Central memory CD8-positive, alpha-beta T cell (primary cell): ENCODE measurements around the gene LRRC37A3.
"Not testable (repeated sequence)": the region's sequence is repeated elsewhere in the genome, so short reads cannot be mapped to it uniquely, and the experiment has no call there.

Experiments
- ATAC-seq: fragments of 150-1000 bp; cut with Tn5 transposase; replicated peaks from 2 replicates; pipeline ENCODE4 v1.10.0; 2022; ENCODE audit warnings: mild to moderate bottlenecking, moderate FRiP score, moderate number of reproducible peaks; ENCODE audit not compliant: poor library complexity, severe bottlenecking; ENCODE audit errors: extremely low read depth
- DNase-seq, 2 donors: peaks; one replicate each; pipeline ENCODE4 v3.0.0; 2021; ENCODE audit warnings: low spot score in 2 of 2
- H3K27ac Mint-ChIP-seq: one replicate; pipeline ENCODE4 v1.8.0; 2022; ENCODE audit warnings: low read depth, mild to moderate bottlenecking, moderate library complexity, mixed read lengths
- H3K27me3 Mint-ChIP-seq: one replicate; pipeline ENCODE4 v1.8.0; 2022; ENCODE audit warnings: mixed read lengths
- H3K36me3 Mint-ChIP-seq: one replicate; pipeline ENCODE4 v1.8.0; 2022; ENCODE audit warnings: mild to moderate bottlenecking, moderate library complexity, mixed read lengths; ENCODE audit not compliant: insufficient read depth
- H3K4me1 Mint-ChIP-seq: one replicate; pipeline ENCODE4 v1.8.0; 2022; ENCODE audit warnings: mixed read lengths
- H3K4me3 Mint-ChIP-seq: one replicate; pipeline ENCODE4 v1.8.0; 2022; ENCODE audit warnings: mild to moderate bottlenecking, moderate library complexity, mixed read lengths
- H3K9me3 Mint-ChIP-seq: one replicate; pipeline ENCODE4 v1.8.0; 2022; ENCODE audit warnings: mixed read lengths

LRRC37A3 gene

DNA sequence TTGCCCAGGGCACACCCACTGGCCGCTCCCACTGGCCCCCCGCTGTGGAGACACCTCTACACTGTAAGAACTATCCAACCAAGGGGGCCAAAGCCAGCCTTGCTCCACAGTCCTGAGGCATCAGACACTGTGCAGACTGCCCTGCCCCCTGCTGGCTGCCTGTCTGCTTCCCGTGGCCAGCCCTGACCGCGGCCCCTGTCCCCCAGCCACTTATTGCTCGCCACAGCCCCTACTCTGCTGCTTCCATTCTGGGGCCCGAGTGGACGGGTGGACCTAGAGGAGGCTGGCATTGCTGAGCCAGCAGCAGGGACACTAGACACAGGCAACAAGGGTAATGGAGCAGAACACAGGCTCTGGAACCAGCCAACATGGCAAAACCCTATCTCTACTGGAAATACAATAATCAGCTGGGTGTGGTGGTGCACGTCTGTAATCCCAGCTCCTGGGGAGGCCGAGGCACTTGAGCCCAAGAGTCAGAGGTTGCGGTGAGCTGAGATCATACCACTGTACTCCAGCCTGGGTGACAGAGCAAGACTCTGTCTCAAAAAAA is 19.7 kb upstream of the LRRC37A3 start:
- no peak for DNase-seq
- H3K4me1 Mint-ChIP-seq: peaks cover 16% of the 10 kb centered on the region
- no peaks in the 10 kb centered on the region for H3K9me3 Mint-ChIP-seq
- H3K27me3 Mint-ChIP-seq: no peaks in the 10 kb centered on the region
- no peak overlapping the region for H3K4me3 Mint-ChIP-seq
- no peak for ATAC-seq
- no peak overlapping the region for H3K27ac Mint-ChIP-seq
- H3K36me3 Mint-ChIP-seq: no peaks in the 10 kb centered on the region

DNA sequence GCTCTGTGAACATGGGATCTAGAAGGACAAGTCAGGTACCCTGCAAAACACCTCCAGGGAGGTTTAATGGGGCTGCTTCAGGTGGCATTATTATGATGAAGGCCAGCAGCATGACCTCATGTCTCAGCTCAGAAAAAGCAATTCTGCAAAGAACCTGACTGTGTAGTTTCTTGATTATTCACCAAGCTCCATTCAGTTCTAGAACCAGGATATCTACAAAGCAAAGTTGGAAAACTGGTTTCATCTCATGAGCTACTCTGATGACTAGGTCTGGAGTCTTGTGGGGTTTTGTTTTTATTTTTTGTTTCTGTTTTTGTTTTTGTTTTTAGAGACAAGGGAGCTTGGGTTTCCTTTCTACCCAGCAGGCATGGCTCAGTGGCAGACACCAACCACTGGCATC is 19.0 kb upstream of the LRRC37A3 start:
- ATAC-seq (no peak), DNase-seq (no peak)
- Mint-ChIP-seq H3K27me3 (no peaks in the 10 kb centered on the region), H3K9me3 (no peaks in the 10 kb centered on the region), H3K36me3 (no peaks in the 10 kb centered on the region), H3K27ac (no peak overlapping the region), H3K4me1 (peaks cover 16% of the 10 kb centered on the region), H3K4me3 (no peak overlapping the region)

- no peak for ATAC-seq
- Mint-ChIP-seq H3K9me3 (no peaks in the 10 kb centered on the region), H3K27ac (no peak overlapping the region)
These were observed 16.8 kb upstream of the LRRC37A3 start for GRCh38 chr17:64936117-64936516.

DNA sequence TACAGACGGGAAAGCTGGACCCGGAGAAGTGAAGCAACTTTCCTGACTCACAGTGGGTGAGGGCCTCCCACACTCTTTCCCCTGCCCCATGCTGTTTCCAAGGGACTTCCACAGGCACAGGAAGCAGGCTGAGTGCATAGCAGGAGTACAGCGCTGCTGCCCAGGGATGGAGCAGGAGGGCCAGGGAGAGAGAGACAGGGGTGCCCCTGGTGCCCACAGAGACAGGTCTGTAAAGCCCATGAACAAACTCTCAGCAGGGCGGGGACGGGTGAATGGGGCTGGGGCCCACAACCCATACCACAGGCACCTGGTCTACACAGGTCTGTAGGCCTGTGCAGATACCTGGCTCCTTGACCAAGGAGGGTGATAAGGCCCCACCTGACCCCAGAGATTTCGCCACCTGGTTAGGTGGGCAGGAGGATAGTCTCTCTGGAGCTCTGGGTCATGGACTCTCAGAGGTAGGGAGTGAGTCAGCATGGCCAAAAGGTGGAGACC is 15.1 kb upstream of the LRRC37A3 start:
- not testable (repeated sequence) for DNase-seq, H3K36me3 Mint-ChIP-seq

More at GRCh38 chr17:64936117-64936516, 16.8 kb upstream of the LRRC37A3 start:
- Mint-ChIP-seq H3K36me3 (no peaks in the 10 kb centered on the region), H3K4me1 (peaks cover 16% of the 10 kb centered on the region), H3K4me3 (no peak overlapping the region), H3K27me3 (no peaks in the 10 kb centered on the region)
- no peak for DNase-seq

GRCh38 chr17:64932850-64933249 is 13.6 kb upstream of the LRRC37A3 start:
- not testable (repeated sequence) for H3K4me3 Mint-ChIP-seq, DNase-seq, H3K27ac Mint-ChIP-seq, H3K36me3 Mint-ChIP-seq, H3K9me3 Mint-ChIP-seq, ATAC-seq, H3K27me3 Mint-ChIP-seq
- H3K4me1 Mint-ChIP-seq: peaks cover 15% of the 10 kb centered on the region

More for the DNA sequence above, 15.1 kb upstream of the LRRC37A3 start:
- not testable (repeated sequence) for H3K4me3 Mint-ChIP-seq, H3K9me3 Mint-ChIP-seq, H3K27ac Mint-ChIP-seq, ATAC-seq, H3K27me3 Mint-ChIP-seq
- peaks cover 20% of the 10 kb centered on the region for H3K4me1 Mint-ChIP-seq

GRCh38 chr17:64930374-64930773 is 11.1 kb upstream of the LRRC37A3 start:
- not testable (repeated sequence) for H3K4me3 Mint-ChIP-seq, ATAC-seq, H3K27ac Mint-ChIP-seq, H3K9me3 Mint-ChIP-seq, H3K27me3 Mint-ChIP-seq, DNase-seq, H3K36me3 Mint-ChIP-seq
- peaks cover 11% of the 10 kb centered on the region for H3K4me1 Mint-ChIP-seq

- H3K9me3 Mint-ChIP-seq, H3K36me3 Mint-ChIP-seq, H3K4me3 Mint-ChIP-seq, H3K27me3 Mint-ChIP-seq, H3K27ac Mint-ChIP-seq: not testable (repeated sequence)
- H3K4me1 Mint-ChIP-seq: peaks cover 11% of the 10 kb centered on the region
- peak; percentile 83 for ATAC-seq
- DNase-seq: peak in 1 of 2 donors; percentile 26
These were observed 10.3 kb upstream of the LRRC37A3 start for GRCh38 chr17:64929419-64930209.

DNA sequence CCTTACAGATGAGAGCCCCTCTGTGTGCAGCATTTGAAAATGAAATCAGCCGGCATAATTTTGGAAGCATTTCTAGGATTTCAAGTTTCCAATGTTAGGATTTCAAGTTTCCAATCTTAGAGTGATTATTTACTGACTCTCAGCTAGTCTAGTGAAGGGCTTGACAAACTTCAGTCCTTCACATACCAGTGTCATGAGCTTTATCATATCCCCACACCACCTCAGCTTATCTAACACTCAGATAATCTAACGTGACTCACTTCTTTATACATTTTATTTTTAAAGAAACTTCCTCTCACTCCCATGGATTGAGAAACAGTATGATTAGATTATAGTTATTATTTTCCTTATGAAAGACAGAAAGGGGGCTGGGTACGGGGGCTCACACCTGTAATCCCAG is 9.4 kb upstream of the LRRC37A3 start:
- not testable (repeated sequence) for H3K27me3 Mint-ChIP-seq, H3K36me3 Mint-ChIP-seq, ATAC-seq, H3K9me3 Mint-ChIP-seq, DNase-seq, H3K4me3 Mint-ChIP-seq, H3K27ac Mint-ChIP-seq
- H3K4me1 Mint-ChIP-seq: peaks cover 11% of the 10 kb centered on the region

- peak overlapping the region; percentile 35 for H3K27ac Mint-ChIP-seq
These were observed 8.2 kb upstream of the LRRC37A3 start for GRCh38 chr17:64927444-64927843.

GRCh38 chr17:64926430-64926829 is 7.2 kb upstream of the LRRC37A3 start:
- not testable (repeated sequence) for H3K27me3 Mint-ChIP-seq, H3K4me3 Mint-ChIP-seq, H3K36me3 Mint-ChIP-seq, DNase-seq, H3K27ac Mint-ChIP-seq, H3K9me3 Mint-ChIP-seq, ATAC-seq
- H3K4me1 Mint-ChIP-seq: peaks cover 11% of the 10 kb centered on the region

More at GRCh38 chr17:64927444-64927843, 8.2 kb upstream of the LRRC37A3 start:
- not testable (repeated sequence) for H3K9me3 Mint-ChIP-seq, H3K4me3 Mint-ChIP-seq, H3K36me3 Mint-ChIP-seq, H3K27me3 Mint-ChIP-seq
- DNase-seq (peak; percentile 46 to 62), ATAC-seq (peak; percentile 74)
- peaks cover 11% of the 10 kb centered on the region for H3K4me1 Mint-ChIP-seq

DNA sequence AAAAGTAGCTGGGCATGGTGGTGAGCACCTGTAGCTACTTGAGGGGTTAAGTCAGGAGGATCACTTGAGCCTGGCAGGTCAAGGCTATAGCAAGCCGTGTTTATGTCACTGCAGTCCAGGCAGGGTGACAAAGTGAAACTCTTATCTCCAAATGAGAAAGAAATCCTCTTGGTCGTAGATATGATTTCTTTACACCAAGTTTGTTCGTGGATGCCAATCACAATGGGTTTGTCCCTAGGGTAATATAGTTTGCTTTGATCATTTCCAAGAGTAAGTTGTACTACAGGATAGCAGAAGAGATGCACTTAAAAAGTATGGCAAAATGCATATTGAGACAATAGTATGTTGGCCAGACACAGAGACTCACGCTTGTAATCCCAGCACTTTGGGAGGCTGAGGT is 6.0 kb upstream of the LRRC37A3 start:
- H3K27me3 Mint-ChIP-seq, DNase-seq, ATAC-seq, H3K27ac Mint-ChIP-seq, H3K4me3 Mint-ChIP-seq, H3K9me3 Mint-ChIP-seq, H3K36me3 Mint-ChIP-seq: not testable (repeated sequence)
- H3K4me1 Mint-ChIP-seq: peaks cover 11% of the 10 kb centered on the region

- not testable (repeated sequence) for H3K27ac Mint-ChIP-seq
These were observed 3.8 kb upstream of the LRRC37A3 start for GRCh38 chr17:64923051-64923568.

More at GRCh38 chr17:64923051-64923568, 3.8 kb upstream of the LRRC37A3 start:
- H3K27me3 Mint-ChIP-seq, H3K9me3 Mint-ChIP-seq, DNase-seq, ATAC-seq, H3K36me3 Mint-ChIP-seq, H3K4me3 Mint-ChIP-seq: not testable (repeated sequence)
- peaks cover 11% of the 10 kb centered on the region for H3K4me1 Mint-ChIP-seq
